Neural crest cell (in vitro differentiated cells): ENCODE data around the gene FNBP1L. TPM values are rescaled to one million over a fixed set of nuclear protein-coding genes. Genes with fewer than 3 reads are reported as not detected.

Source experiments
- DNase-seq: peaks from one replicate; pipeline ENCODE4 v3.0.0; 2021; ENCODE audit warnings: low read depth, mixed read lengths, low spot score
- H3K27ac Mint-ChIP-seq: one replicate; pipeline ENCODE4 v1.8.0; 2021; ENCODE audit warnings: mild to moderate bottlenecking, mixed read lengths; ENCODE audit not compliant: unreplicated experiment
- H3K27me3 Mint-ChIP-seq: 2 replicates; pipeline ENCODE4 v1.8.0; 2021; ENCODE audit warnings: low read depth, mild to moderate bottlenecking, mixed read lengths
- H3K36me3 Mint-ChIP-seq: 2 replicates; pipeline ENCODE4 v1.8.0; 2021; ENCODE audit warnings: low read depth, mild to moderate bottlenecking, mixed read lengths
- H3K4me1 Mint-ChIP-seq: 2 replicates; pipeline ENCODE4 v1.8.0; 2021; ENCODE audit warnings: mixed read lengths
- H3K4me3 Mint-ChIP-seq: one replicate; pipeline ENCODE4 v1.8.0; 2021; ENCODE audit warnings: mild to moderate bottlenecking, mixed read lengths
- H3K9me3 Mint-ChIP-seq: 2 replicates; pipeline ENCODE4 v1.8.0; 2021; ENCODE audit warnings: mixed read lengths
- total RNA-seq: library from RNA; stranded (reverse); gene quantifications from 2 replicates; pipeline ENCODE4 v1.2.1, GENCODE V29; 2021
- TF ChIP-seq, protein P1 (sequence below): fragments of 200-600 bp; sonication (generic); conservative IDR thresholded peaks from 2 replicates; pipeline ENCODE4 v1.5.0; 2021; ENCODE audit warnings: antibody characterized with exemption, mild to moderate bottlenecking

The FNBP1L gene
- total RNA-seq, 1 donor from 2014 or later = 60.9 TPM

DNA sequence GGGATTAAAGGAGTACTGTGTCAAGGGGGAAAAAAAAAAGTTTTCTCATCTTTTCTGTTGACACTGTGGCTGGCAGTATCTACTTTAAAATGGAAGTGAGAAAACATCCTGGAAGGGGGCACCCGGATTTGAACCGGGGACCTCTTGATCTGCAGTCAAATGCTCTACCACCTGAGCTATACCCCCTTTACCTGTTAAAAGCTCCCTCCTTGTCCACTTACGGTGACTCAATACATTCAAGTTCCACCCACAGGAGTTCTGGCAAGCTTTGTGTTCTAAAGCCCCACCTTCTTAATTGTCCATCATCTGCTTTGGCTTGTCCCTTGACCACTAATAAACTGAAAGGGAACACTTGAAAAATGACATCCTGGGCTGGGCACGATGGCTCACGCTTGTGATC is 68.2 kb downstream of the FNBP1L start:
- Mint-ChIP-seq H3K9me3 (no peaks in the 10 kb centered on the region), H3K36me3 (peaks cover 8% of the 10 kb centered on the region), H3K4me1 (no peaks in the 10 kb centered on the region), H3K27me3 (no peaks in the 10 kb centered on the region), H3K27ac (no peak overlapping the region), H3K4me3 (no peak overlapping the region)
- no peak for DNase-seq
- TF ChIP-seq, protein P1, sequence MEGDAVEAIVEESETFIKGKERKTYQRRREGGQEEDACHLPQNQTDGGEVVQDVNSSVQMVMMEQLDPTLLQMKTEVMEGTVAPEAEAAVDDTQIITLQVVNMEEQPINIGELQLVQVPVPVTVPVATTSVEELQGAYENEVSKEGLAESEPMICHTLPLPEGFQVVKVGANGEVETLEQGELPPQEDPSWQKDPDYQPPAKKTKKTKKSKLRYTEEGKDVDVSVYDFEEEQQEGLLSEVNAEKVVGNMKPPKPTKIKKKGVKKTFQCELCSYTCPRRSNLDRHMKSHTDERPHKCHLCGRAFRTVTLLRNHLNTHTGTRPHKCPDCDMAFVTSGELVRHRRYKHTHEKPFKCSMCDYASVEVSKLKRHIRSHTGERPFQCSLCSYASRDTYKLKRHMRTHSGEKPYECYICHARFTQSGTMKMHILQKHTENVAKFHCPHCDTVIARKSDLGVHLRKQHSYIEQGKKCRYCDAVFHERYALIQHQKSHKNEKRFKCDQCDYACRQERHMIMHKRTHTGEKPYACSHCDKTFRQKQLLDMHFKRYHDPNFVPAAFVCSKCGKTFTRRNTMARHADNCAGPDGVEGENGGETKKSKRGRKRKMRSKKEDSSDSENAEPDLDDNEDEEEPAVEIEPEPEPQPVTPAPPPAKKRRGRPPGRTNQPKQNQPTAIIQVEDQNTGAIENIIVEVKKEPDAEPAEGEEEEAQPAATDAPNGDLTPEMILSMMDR = no peak

DNA sequence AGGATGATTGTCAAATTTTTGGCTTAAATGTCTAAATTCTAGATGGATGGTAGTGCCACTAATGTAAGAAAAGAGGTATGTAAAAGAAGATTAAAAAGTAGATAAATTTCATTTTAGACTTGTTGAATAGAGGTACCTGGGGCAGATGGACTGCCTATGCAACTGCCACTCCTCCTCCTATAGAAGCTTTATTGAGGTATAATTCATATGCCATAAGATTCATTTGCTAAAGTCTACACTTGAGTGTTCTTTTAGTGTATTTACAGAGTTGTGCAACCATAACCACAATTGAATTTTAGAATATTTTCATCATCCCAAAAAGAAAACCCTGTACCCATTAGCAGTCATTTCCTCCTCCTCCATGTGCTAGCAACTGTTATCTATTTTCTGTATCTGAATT is 70.6 kb downstream of the FNBP1L start:
- TF ChIP-seq, protein P1 = no peak
- no peak overlapping the region for H3K27ac Mint-ChIP-seq
- DNase-seq = no peak
- H3K27me3 Mint-ChIP-seq = no peaks in the 10 kb centered on the region
- no peak overlapping the region for H3K4me3 Mint-ChIP-seq
- H3K4me1 Mint-ChIP-seq = no peaks in the 10 kb centered on the region
- peaks cover 5% of the 10 kb centered on the region for H3K9me3 Mint-ChIP-seq
- peaks cover 16% of the 10 kb centered on the region for H3K36me3 Mint-ChIP-seq

DNA sequence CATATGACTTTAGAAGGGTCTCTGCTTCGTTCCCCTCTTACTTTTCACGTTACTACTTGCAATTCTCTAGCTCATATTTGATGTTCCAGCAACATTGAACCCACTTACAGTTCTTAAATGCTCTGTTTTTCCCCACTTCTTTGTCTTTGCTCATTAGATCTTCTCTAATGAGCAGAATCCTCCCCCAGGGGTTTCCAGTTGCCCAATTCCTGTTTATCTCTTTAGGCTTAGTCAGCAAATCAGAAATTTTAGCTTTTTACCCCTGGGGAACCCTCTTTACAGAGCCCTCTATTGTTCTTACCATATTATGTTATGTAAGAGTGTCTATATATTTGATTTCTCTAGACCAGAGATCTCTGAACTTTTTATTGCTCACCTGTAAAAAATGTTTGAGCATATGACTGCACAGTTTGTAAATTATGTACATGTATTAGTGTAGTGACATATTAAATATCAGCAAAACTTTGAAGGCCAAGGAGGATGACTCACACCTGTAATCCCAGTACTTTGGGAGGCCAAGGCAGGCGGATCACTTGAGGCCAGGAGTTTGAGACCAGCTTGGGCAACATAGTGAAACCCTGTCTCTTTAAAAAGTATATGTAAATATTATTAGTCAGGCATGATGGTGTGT is 71.4 kb downstream of the FNBP1L start:
- no peaks in the 10 kb centered on the region for H3K27me3 Mint-ChIP-seq
- H3K36me3 Mint-ChIP-seq = peaks cover 16% of the 10 kb centered on the region
- no peaks in the 10 kb centered on the region for H3K4me1 Mint-ChIP-seq
- H3K27ac Mint-ChIP-seq = no peak overlapping the region
- TF ChIP-seq, protein P1 = no peak
- H3K9me3 Mint-ChIP-seq = peaks cover 5% of the 10 kb centered on the region
- DNase-seq = no peak
- H3K4me3 Mint-ChIP-seq = no peak overlapping the region

DNA sequence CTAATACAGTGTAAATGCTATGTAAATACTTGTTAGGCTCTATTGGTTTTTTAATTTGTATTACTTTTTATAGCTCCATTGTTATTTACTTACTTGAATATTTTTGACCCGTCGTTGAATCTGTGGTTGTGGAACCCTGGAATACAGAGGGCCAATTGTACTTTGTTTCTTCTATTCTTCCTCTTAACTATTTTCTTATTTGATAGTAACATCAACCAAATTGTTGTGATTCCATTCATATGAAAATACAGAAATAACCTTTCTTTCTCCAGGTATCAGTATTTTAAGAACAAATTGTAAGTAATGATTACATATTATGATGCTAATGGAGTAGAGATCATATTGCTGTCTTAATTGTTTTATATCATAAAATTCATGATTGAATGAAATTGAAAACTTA is 73.7 kb downstream of the FNBP1L start:
- no peak overlapping the region for H3K4me3 Mint-ChIP-seq
- peaks cover 17% of the 10 kb centered on the region for H3K36me3 Mint-ChIP-seq
- H3K9me3 Mint-ChIP-seq = peaks cover 5% of the 10 kb centered on the region
- no peak overlapping the region for H3K27ac Mint-ChIP-seq
- TF ChIP-seq, protein P1 = no peak
- no peaks in the 10 kb centered on the region for H3K27me3 Mint-ChIP-seq
- no peak for DNase-seq
- no peaks in the 10 kb centered on the region for H3K4me1 Mint-ChIP-seq

DNA sequence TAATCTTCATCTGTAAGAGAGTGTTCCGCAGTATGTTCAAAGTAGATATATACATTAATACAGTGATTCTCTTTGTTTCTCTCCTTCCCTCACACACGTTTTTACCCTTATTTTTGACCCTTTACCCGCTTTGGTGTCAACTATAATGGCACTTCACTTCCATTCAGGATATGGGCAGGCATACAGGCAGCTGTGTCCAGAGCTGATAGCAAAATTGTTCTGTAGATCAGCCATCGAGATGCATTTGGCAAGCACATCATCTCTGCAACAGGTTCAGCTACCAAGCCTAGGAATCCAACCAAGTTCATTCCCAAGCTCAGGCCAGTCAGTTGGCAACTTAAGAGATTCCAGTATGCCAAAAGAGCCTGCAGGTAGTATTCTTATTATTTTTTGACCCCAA is 74.8 kb downstream of the FNBP1L start:
- no peak overlapping the region for H3K4me3 Mint-ChIP-seq
- no peak for DNase-seq
- H3K36me3 Mint-ChIP-seq = peaks cover 16% of the 10 kb centered on the region
- TF ChIP-seq, protein P1 = no peak
- H3K9me3 Mint-ChIP-seq = peaks cover 5% of the 10 kb centered on the region
- H3K27ac Mint-ChIP-seq = no peak overlapping the region
- H3K27me3 Mint-ChIP-seq = no peaks in the 10 kb centered on the region
- H3K4me1 Mint-ChIP-seq = no peaks in the 10 kb centered on the region
